Tibial nerve (tissue), 3 donors: Measurements from ENCODE around the gene PDE3B.

Source experiments
- POLR2A ChIP-seq, 2 donors: fragments of 450-650 bp; IDR thresholded peaks; one replicate each; pipeline ENCODE4 v1.6.1; 2017; ENCODE audit warnings: antibody characterized with exemption in 2 of 2, mild to moderate bottlenecking in 2 of 2, moderate library complexity in 2 of 2
- TF ChIP-seq, protein P1 (sequence below), 5 experiments: fragments of 200-600 bp in 3 of 5; fragments of 450-650 bp in 2 of 5; sonication (generic) in 3 of 5; IDR thresholded peaks; one replicate each; pipeline ENCODE4 v1.5.1; 2016 to 2019; ENCODE audit warnings: antibody characterized with exemption in 5 of 5, mild to moderate bottlenecking in 3 of 5, moderate library complexity in 2 of 5

DNA sequence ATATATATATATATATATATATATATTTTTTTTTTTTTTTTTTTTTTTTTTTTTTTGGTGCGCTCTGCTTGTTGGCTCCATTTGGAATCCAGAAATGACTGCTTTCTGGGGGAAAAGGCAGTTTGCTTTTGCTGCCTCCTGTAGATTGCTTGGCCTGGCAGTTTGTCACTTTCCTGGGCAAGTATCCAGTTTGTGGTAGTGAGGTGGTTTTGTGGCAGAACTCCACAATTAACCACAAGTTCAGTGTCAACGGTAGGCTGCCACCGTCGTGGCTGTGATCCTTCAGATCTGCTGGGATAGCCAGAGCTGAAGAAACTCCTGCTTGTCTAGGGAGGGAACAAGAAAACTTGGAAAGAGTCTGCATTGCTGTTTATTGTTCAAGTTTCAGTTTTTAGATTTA lies 5.0 kb upstream of the PDE3B start:
- TF ChIP-seq, protein P1, sequence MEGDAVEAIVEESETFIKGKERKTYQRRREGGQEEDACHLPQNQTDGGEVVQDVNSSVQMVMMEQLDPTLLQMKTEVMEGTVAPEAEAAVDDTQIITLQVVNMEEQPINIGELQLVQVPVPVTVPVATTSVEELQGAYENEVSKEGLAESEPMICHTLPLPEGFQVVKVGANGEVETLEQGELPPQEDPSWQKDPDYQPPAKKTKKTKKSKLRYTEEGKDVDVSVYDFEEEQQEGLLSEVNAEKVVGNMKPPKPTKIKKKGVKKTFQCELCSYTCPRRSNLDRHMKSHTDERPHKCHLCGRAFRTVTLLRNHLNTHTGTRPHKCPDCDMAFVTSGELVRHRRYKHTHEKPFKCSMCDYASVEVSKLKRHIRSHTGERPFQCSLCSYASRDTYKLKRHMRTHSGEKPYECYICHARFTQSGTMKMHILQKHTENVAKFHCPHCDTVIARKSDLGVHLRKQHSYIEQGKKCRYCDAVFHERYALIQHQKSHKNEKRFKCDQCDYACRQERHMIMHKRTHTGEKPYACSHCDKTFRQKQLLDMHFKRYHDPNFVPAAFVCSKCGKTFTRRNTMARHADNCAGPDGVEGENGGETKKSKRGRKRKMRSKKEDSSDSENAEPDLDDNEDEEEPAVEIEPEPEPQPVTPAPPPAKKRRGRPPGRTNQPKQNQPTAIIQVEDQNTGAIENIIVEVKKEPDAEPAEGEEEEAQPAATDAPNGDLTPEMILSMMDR (IDR thresholded peaks at IDR 0.05): no peak
- no peak for TF ChIP-seq POLR2A (IDR thresholded peaks at IDR 0.05)
